ENCODE measurements around the gene TPM4. TPM values are rescaled to one million over a fixed set of nuclear protein-coding genes. Genes with fewer than 3 reads are reported as not detected.
"Not testable (repeated sequence)": the region's sequence is repeated elsewhere in the genome, so short reads cannot be mapped to it uniquely, and the experiment has no call there.

The TPM4 gene
- total and polyA plus RNA-seq, 2 of the 8 experiments (the other 6 are each of a cell fraction or from before 2014, with no cell fraction given): 160 to 359 TPM

- TF ChIP-seq GABPA (IDR thresholded peaks at IDR 0.05; ENCODE audit: borderline replicate concordance, insufficient read depth, low read length) (no peak), RFX5 (IDR thresholded peaks at IDR 0.05; ENCODE audit: borderline replicate concordance, low read depth, low read length) (no peak), SIX5 (IDR thresholded peaks at IDR 0.05; ENCODE audit: low read depth, low read length) (no peak), USF2 (IDR thresholded peaks at IDR 0.05; ENCODE audit: low read length) (no peak), SIN3A (conservative IDR thresholded peaks at IDR 0.05 in 1 of 2, IDR thresholded peaks at IDR 0.05 in 1 of 2; ENCODE audit: low read depth in 1 of 2, low read length in 2 of 2) (no peak), HDAC2 (IDR thresholded peaks at IDR 0.05; ENCODE audit: borderline replicate concordance in 1 of 2, low read depth in 2 of 2, low read length in 2 of 2) (no peak)
Observed at GRCh38 chr19:16118489-16119033, 42.3 kb downstream of the TPM4 start (continued).

GRCh38 chr19:16119075-16119857 lies 43.0 kb downstream of the TPM4 start:
- H2BK12ac ChIP-seq (ENCODE audit: low read depth, low read length); H2BK120ac ChIP-seq (replicated peaks; ENCODE audit: low read depth, low read length); H3K79me1 ChIP-seq (ENCODE audit: low read depth, low read length); H4K91ac ChIP-seq (replicated peaks; ENCODE audit: insufficient read length, low read length); H3K27ac ChIP-seq (ENCODE audit: low read depth, low read length); H3K14ac ChIP-seq (ENCODE audit: insufficient read length); H3K56ac ChIP-seq (replicated peaks; ENCODE audit: insufficient read length, low read depth, low read length); H2BK5ac ChIP-seq (ENCODE audit: low read depth, low read length); CTCF ChIA-PET (ENCODE audit: partially characterized antibody); H2BK15ac ChIP-seq (ENCODE audit: low read length); H4K8ac ChIP-seq (ENCODE audit: extremely low read depth, insufficient read depth, low read length); H2BK20ac ChIP-seq (ENCODE audit: low read length); FAIRE-seq; H3K23ac ChIP-seq (ENCODE audit: insufficient read length); H3K9ac ChIP-seq (replicated peaks in 1 of 4; ENCODE audit: extremely low read depth in 1 of 4, low read depth in 3 of 4, low read length in 3 of 4); DNase-seq (ENCODE audit: low read depth in 1 of 2, low spot score in 2 of 2); H4K5ac ChIP-seq (ENCODE audit: insufficient read length, low read depth, low read length); H3K23me2 ChIP-seq (ENCODE audit: low read depth, low read length); H2AFZ ChIP-seq (ENCODE audit: low read length); H3K18ac ChIP-seq (ENCODE audit: extremely low read depth, low read length); H3K9me3 ChIP-seq (ENCODE audit: insufficient read depth in 2 of 2, low read depth in 1 of 2, low read length in 1 of 2); H3K4me2 ChIP-seq (ENCODE audit: insufficient read depth in 1 of 2, low read depth in 2 of 2, low read length in 2 of 2); H3K4ac ChIP-seq (replicated peaks; ENCODE audit: insufficient read length, low read depth, low read length); H2AK5ac ChIP-seq (ENCODE audit: low read depth, low read length); H3K4me1 ChIP-seq (replicated peaks in 1 of 4; ENCODE audit: control insufficient read depth in 3 of 4, insufficient read depth in 4 of 4, low read length in 3 of 4); H3K27me3 ChIP-seq (replicated peaks in 1 of 4; ENCODE audit: control insufficient read depth in 3 of 4, extremely low read depth in 1 of 4, insufficient read depth in 3 of 4, low read length in 3 of 4); H3K4me3 ChIP-seq (ENCODE audit: extremely low read depth in 1 of 4, insufficient read depth in 2 of 4, low read depth in 3 of 4, low read length in 4 of 4): not testable (repeated sequence)
- Histone ChIP-seq H4K20me1 (replicated peaks in 1 of 2; ENCODE audit: control insufficient read depth in 1 of 2, insufficient read depth in 2 of 2, low read length in 2 of 2) (peaks cover 2 to 21% of the 10 kb centered on the region in 2 experiments), H3K79me2 (ENCODE audit: control insufficient read depth in 1 of 2, insufficient read depth in 2 of 2, low read length in 2 of 2) (peaks cover 0 to 22% of the 10 kb centered on the region in 2 experiments; a peak in 2 of 4 replicates), H3K36me3 (ENCODE audit: control insufficient read depth in 2 of 4, insufficient read depth in 4 of 4, low read length in 3 of 4) (peaks cover 26 to 39% (median 38%) of the 10 kb centered on the region in 4 experiments)
- WGBS, 2 experiments (ENCODE audit: extremely low coverage in 1 of 2, insufficient coverage in 1 of 2, insufficient read length in 1 of 2, insufficient replicate concordance in 2 of 2, low coverage in 1 of 2, low lambda C conversion rate in 2 of 2, missing lambda C conversion rate in 1 of 2): 95% methylated on average over 17 of the region's 19 CpGs; no CpG with 5 or more reads in 1 of the 2 experiments
- POLR2A ChIA-PET (ENCODE audit: partially characterized antibody): interaction anchor here (1.0 kb wide), 1 partner anchor 9 kb away, joined by 4 read pairs; no protein-coding TSS in a partner anchor
